Endothelial cell of umbilical vein (primary cell): ENCODE measurements around the gene CDC20. TPM values are rescaled to one million over a fixed set of nuclear protein-coding genes. Genes with fewer than 3 reads are reported as not detected.
A peak's percentile ranks its signal among the peaks of the same experiment; 100 is the strongest.

Experiments
- BruUV-seq: library from RNA; stranded (reverse); fragments of 400-500 nt; replicated peaks from 2 replicates; lab custom pipeline; 2021; lab: Mats Ljungman, UMichigan
- CTCF ChIA-PET: fragments of 300-600, 350-600 bp; sonication (Branson Sonifier 250); formaldehyde crosslinking; loops from one replicate; lab custom pipeline; 2021; ENCODE audit warnings: antibody characterized with exemption, inconsistent platforms; lab: Charles Lee
- POLR2A ChIA-PET: fragments of 300-600, 350-600 bp; sonication (Branson Sonifier 250); formaldehyde crosslinking; loops from one replicate; lab custom pipeline; 2021; ENCODE audit warnings: antibody characterized with exemption, inconsistent platforms; lab: Charles Lee
- DNase-seq: peaks from one replicate; pipeline ENCODE4 v3.0.0-alpha.2; 2011; ENCODE audit warnings: low read depth, low spot score
- FAIRE-seq: peaks from 2 replicates; lab custom pipeline; 2011; peaks lifted over from hg19 to GRCh38; lab: Jason Lieb, UNC
- H2AFZ ChIP-seq: 2 replicates; pipeline ENCODE4 v1.6.0; 2012; ENCODE audit warnings: low read depth, low read length, control low read depth, inconsistent platforms
- H3K27ac ChIP-seq: 2 replicates; pipeline ENCODE4 v1.5.1; 2011; ENCODE audit warnings: low read depth, mild to moderate bottlenecking, control low read depth, low read length, moderate library complexity; ENCODE audit not compliant: insufficient read depth
- H3K27me3 ChIP-seq, 2 experiments: 2 replicates each; pipeline versions ENCODE4 v1.6.0 to v1.6.1; 2011; ENCODE audit warnings: low read length in 2 of 2, mixed read lengths in 1 of 2; ENCODE audit not compliant: control insufficient read depth in 2 of 2, insufficient read depth in 2 of 2
- H3K36me3 ChIP-seq, 2 experiments: 2 replicates in 1 of 2; 3 replicates in 1 of 2; pipeline ENCODE4 v1.5.1; 2011; ENCODE audit warnings: low read length in 2 of 2, mild to moderate bottlenecking in 1 of 2, moderate library complexity in 1 of 2; ENCODE audit not compliant: control insufficient read depth in 2 of 2, insufficient read depth in 2 of 2; ENCODE audit errors: extremely low read depth in 1 of 2
- H3K4me1 ChIP-seq: 3 replicates; pipeline ENCODE4 v1.5.1; 2011; ENCODE audit warnings: mild to moderate bottlenecking, low read length; ENCODE audit not compliant: control insufficient read depth, insufficient read depth; ENCODE audit errors: extremely low read depth
- H3K4me2 ChIP-seq: 2 replicates; pipeline ENCODE4 v1.6.1; 2011; ENCODE audit warnings: low read length, control low read depth, mixed read lengths; ENCODE audit not compliant: insufficient read depth
- H3K4me3 ChIP-seq, 3 experiments: fragments of 200-600 bp in 1 of 3; sonication (generic), shearing (Covaris generic) in 1 of 3; replicated peaks in 1 of 3; 2 replicates each; pipeline ENCODE4 v1.5.1; 2011 to 2016; ENCODE audit warnings: control low read depth in 3 of 3, low read length in 3 of 3, mild to moderate bottlenecking in 2 of 3, inconsistent platforms in 1 of 3, low read depth in 1 of 3, moderate library complexity in 1 of 3; ENCODE audit not compliant: insufficient read depth in 1 of 3
- H3K79me2 ChIP-seq: 2 replicates; pipeline ENCODE4 v1.6.0; 2012; ENCODE audit warnings: low read length, inconsistent platforms; ENCODE audit not compliant: control insufficient read depth, insufficient read depth
- H3K9ac ChIP-seq: replicated peaks from 2 replicates; pipeline ENCODE3; 2011; ENCODE audit warnings: low read length, control low read depth; ENCODE audit not compliant: insufficient read depth; ENCODE audit errors: extremely low read depth
- H3K9me1 ChIP-seq: replicated peaks from 3 replicates; pipeline ENCODE4 v1.6.0; 2011; ENCODE audit warnings: mild to moderate bottlenecking, low read length; ENCODE audit not compliant: control insufficient read depth, insufficient read depth; ENCODE audit errors: extremely low read depth
- H3K9me3 ChIP-seq: replicated peaks from 2 replicates; pipeline ENCODE4 v1.5.1; 2012; ENCODE audit warnings: low read length, inconsistent platforms; ENCODE audit not compliant: control insufficient read depth, insufficient read depth
- H4K20me1 ChIP-seq: replicated peaks from 2 replicates; pipeline ENCODE3; 2011; ENCODE audit warnings: mild to moderate bottlenecking, low read length; ENCODE audit not compliant: control insufficient read depth, insufficient read depth; ENCODE audit errors: extremely low read depth
- EZH2 ChIP-seq: IDR thresholded peaks from 2 replicates; pipeline ENCODE4 v1.6.1; 2012; ENCODE audit warnings: borderline replicate concordance, low read depth, mild to moderate bottlenecking, moderate library complexity, low read length, inconsistent platforms; ENCODE audit not compliant: severe bottlenecking
- FOS ChIP-seq: IDR thresholded peaks from 2 replicates; pipeline ENCODE4 v1.6.1; 2011; ENCODE audit warnings: mild to moderate bottlenecking, low read length, moderate library complexity, borderline replicate concordance; ENCODE audit not compliant: insufficient read depth
- GATA2 ChIP-seq: IDR thresholded peaks from 2 replicates; pipeline ENCODE4 v1.7.0; 2011; ENCODE audit warnings: low read depth, mild to moderate bottlenecking, moderate library complexity, mixed read lengths, low read length; ENCODE audit not compliant: insufficient read length, insufficient read depth
- POLR2A ChIP-seq: IDR thresholded peaks from 2 replicates; pipeline ENCODE4 v1.6.1; 2012; ENCODE audit warnings: low read depth, mild to moderate bottlenecking, control low read depth, low read length
- POLR2AphosphoS5 ChIP-seq: IDR thresholded peaks from 2 replicates; pipeline ENCODE4 v1.6.1; 2012; ENCODE audit warnings: low read depth, mild to moderate bottlenecking, control low read depth, low read length, moderate library complexity; ENCODE audit not compliant: insufficient read depth
- dilution Hi-C: fragments of 300-500 bp; cut with MboI; formaldehyde crosslinking; loops from one replicate; pipeline ENCODE4 v1.15.0; 2019; ENCODE audit warnings: low sequenced_read_pairs; ENCODE audit not compliant: extremely low pct_ligation_motif_present
- intact Hi-C: fragments of 100-400 bp; cut with micrococcal nuclease; formaldehyde crosslinking; loops from one replicate; pipeline ENCODE4 v1.10.0; 2022
- polyA plus RNA-seq, 4 experiments: library from polyadenylated mRNA; depleted of rRNA in 3 of 4; stranded (reverse) in 3 of 4; unstranded in 1 of 4; fragments of >200 nt; gene quantifications; 2 replicates each; pipeline versions ENCODE4 v1.2.1 to v1.2.3, GENCODE V29; 2011 to 2012; ENCODE audit warnings: missing spikeins in 1 of 4
- total RNA-seq: library from RNA; stranded (reverse); gene quantifications from 2 replicates; pipeline ENCODE4 v1.2.3, GENCODE V29; 2021
- TF ChIP-seq, protein P1 (sequence below), 2 donors: IDR thresholded peaks; 1 replicate in 1 of 2; 2 replicates in 1 of 2; pipeline ENCODE4 v1.5.1; 2011; ENCODE audit warnings: low read length in 2 of 2, mild to moderate bottlenecking in 2 of 2, moderate library complexity in 2 of 2, control low read depth in 1 of 2, inconsistent platforms in 1 of 2, low read depth in 1 of 2; ENCODE audit not compliant: insufficient read depth in 1 of 2; ENCODE audit errors: extremely low read depth in 1 of 2
- TF ChIP-seq, protein P2 (sequence below): IDR thresholded peaks from 2 replicates; pipeline ENCODE4 v1.6.1; 2011; ENCODE audit not compliant: insufficient read depth, insufficient read length

The CDC20 gene
- total and polyA plus RNA-seq, 2 donors (not counting 3 experiments of a cell fraction or from before 2014, with no cell fraction given) = 129 to 170 TPM

DNA sequence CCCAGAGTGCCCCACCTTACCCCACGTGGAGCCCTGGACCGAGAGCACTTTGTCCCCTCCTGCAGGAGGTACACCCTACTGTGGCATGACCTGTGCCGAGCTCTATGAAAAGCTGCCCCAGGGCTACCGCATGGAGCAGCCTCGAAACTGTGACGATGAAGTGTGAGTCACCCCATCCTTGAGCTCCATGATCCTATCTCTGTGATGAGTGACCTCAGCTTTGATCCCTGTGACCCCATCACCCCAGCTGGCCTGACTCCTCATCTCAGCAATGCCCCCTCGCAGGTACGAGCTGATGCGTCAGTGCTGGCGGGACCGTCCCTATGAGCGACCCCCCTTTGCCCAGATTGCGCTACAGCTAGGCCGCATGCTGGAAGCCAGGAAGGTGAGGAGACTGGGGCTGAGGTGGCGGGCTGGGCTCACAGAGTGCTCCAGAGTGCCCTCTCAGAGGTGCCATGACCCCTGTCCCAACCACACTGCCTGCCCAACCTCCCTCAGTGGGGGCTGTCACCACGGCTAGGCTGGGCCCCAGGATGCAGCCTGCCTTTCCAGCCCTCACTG is 37.4 kb upstream of the CDC20 start:
- no peaks in the 10 kb centered on the region for H3K9me1 ChIP-seq
- no TSS peak for BruUV-seq
- H3K9me3 ChIP-seq = no peaks in the 10 kb centered on the region
- H3K4me1 ChIP-seq = no peaks in the 10 kb centered on the region
- dilution Hi-C loops (no loop called here), intact Hi-C loops (no loop called here)
- FAIRE-seq (no peak), DNase-seq (no peak)
- H4K20me1 ChIP-seq = no peaks in the 10 kb centered on the region
- H3K27ac ChIP-seq = no peak overlapping the region
- POLR2A ChIA-PET = interaction anchor here (0.9 to 1.4 kb wide), 2 partner anchors 12 to 27 kb away, joined by 3 read pairs; no protein-coding TSS in a partner anchor
- no peaks in the 10 kb centered on the region for H3K27me3 ChIP-seq
- TF ChIP-seq EZH2 = no peak
- no peak for TF ChIP-seq FOS
- TF ChIP-seq POLR2AphosphoS5 = peak; percentile 20
- H3K4me3 ChIP-seq = no peak overlapping the region
- H3K4me2 ChIP-seq = no peak overlapping the region
- no peak overlapping the region for H3K9ac ChIP-seq
- CTCF ChIA-PET = interaction anchor here (0.8 to 2.3 kb wide), 3 partner anchors 47 to 94 kb away, joined by 3 to 8 read pairs (median 5); partner anchors contain the start of gene ELOVL1
- H2AFZ ChIP-seq = no peak overlapping the region
- H3K79me2 ChIP-seq = no peaks in the 10 kb centered on the region
- H3K36me3 ChIP-seq = peaks cover 41 to 71% of the 10 kb centered on the region in 2 experiments

DNA sequence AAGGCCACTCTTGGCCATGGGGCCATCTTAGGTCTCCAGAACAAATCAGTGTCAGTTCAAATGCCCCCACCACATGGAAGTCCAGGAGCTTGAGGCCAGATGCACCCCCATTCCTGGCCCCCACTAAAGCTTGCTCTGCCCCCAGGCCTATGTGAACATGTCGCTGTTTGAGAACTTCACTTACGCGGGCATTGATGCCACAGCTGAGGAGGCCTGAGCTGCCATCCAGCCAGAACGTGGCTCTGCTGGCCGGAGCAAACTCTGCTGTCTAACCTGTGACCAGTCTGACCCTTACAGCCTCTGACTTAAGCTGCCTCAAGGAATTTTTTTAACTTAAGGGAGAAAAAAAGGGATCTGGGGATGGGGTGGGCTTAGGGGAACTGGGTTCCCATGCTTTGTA is 36.3 kb upstream of the CDC20 start:
- H3K9ac ChIP-seq = no peak overlapping the region
- H4K20me1 ChIP-seq = no peaks in the 10 kb centered on the region
- no peak overlapping the region for H2AFZ ChIP-seq
- TF ChIP-seq GATA2 = no peak
- TF ChIP-seq, protein P1, sequence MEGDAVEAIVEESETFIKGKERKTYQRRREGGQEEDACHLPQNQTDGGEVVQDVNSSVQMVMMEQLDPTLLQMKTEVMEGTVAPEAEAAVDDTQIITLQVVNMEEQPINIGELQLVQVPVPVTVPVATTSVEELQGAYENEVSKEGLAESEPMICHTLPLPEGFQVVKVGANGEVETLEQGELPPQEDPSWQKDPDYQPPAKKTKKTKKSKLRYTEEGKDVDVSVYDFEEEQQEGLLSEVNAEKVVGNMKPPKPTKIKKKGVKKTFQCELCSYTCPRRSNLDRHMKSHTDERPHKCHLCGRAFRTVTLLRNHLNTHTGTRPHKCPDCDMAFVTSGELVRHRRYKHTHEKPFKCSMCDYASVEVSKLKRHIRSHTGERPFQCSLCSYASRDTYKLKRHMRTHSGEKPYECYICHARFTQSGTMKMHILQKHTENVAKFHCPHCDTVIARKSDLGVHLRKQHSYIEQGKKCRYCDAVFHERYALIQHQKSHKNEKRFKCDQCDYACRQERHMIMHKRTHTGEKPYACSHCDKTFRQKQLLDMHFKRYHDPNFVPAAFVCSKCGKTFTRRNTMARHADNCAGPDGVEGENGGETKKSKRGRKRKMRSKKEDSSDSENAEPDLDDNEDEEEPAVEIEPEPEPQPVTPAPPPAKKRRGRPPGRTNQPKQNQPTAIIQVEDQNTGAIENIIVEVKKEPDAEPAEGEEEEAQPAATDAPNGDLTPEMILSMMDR (IDR thresholded peaks at IDR 0.05; ENCODE audit: extremely low read depth in 1 of 2, insufficient read depth in 1 of 2, low read depth in 1 of 2, low read length in 2 of 2) = no peak
- TF ChIP-seq EZH2 = no peak
- TF ChIP-seq POLR2A = peak; percentile 20
- TF ChIP-seq, protein P2, sequence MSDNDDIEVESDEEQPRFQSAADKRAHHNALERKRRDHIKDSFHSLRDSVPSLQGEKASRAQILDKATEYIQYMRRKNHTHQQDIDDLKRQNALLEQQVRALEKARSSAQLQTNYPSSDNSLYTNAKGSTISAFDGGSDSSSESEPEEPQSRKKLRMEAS = no peak
- TF ChIP-seq POLR2AphosphoS5 = peak; percentile 16
- no peaks in the 10 kb centered on the region for H3K79me2 ChIP-seq
- intact Hi-C loops = no loop called here
- BruUV-seq = no TSS peak
- dilution Hi-C loops = no loop called here
- H3K27me3 ChIP-seq = no peaks in the 10 kb centered on the region
- ChIA-PET POLR2A (no interaction called here), CTCF (interaction anchor here (1.5 to 1.7 kb wide), 2 partner anchors 92 to 96 kb away, joined by 3 to 6 read pairs; no protein-coding TSS in a partner anchor)
- peaks cover 37 to 60% of the 10 kb centered on the region in 2 experiments for H3K36me3 ChIP-seq
- FAIRE-seq (no peak), DNase-seq (no peak)
- H3K4me1 ChIP-seq = no peaks in the 10 kb centered on the region
- H3K27ac ChIP-seq = no peak overlapping the region
- H3K4me2 ChIP-seq = no peak overlapping the region
- no peaks in the 10 kb centered on the region for H3K9me1 ChIP-seq
- H3K4me3 ChIP-seq = no peak overlapping the region
- H3K9me3 ChIP-seq = no peaks in the 10 kb centered on the region
